HepG2 (cell line): ENCODE results near the gene KRI1. TPM values are rescaled to one million over a fixed set of nuclear protein-coding genes. Genes with fewer than 3 reads are reported as not detected.

Experiments
- CREM ChIP-seq, 2 experiments: sonication (generic) in 1 of 2; formaldehyde crosslinking in 1 of 2; IDR thresholded peaks; 2 replicates each; pipeline versions ENCODE4 v1.4.0 to v1.6.1; 2016 to 2020; ENCODE audit warnings: antibody characterized with exemption in 1 of 2, mild to moderate bottlenecking in 1 of 2, missing genetic modification reagents in 1 of 2
- NFRKB ChIP-seq: fragments of 450-650 bp; IDR thresholded peaks from 2 replicates; pipeline ENCODE4 v1.6.1; 2017
- PAWR ChIP-seq: sonication (generic); formaldehyde crosslinking; IDR thresholded peaks from 2 replicates; pipeline ENCODE4 v1.4.0; 2020; ENCODE audit warnings: missing genetic modification reagents, mild to moderate bottlenecking, borderline replicate concordance
- TBP ChIP-seq: sonication (generic); formaldehyde crosslinking; IDR thresholded peaks from 2 replicates; pipeline ENCODE4 v1.5.0; 2020; ENCODE audit warnings: missing genetic modification reagents
- THAP11 ChIP-seq: IDR thresholded peaks from 2 replicates; pipeline ENCODE4 v1.6.1; 2016; ENCODE audit warnings: missing biosample characterization, missing genetic modification reagents
- TOE1 ChIP-seq: sonication (generic); formaldehyde crosslinking; IDR thresholded peaks from 2 replicates; pipeline ENCODE4 v1.4.0; 2020; ENCODE audit warnings: mild to moderate bottlenecking, missing genetic modification reagents
- ZNF589 ChIP-seq: sonication (generic); formaldehyde crosslinking; conservative IDR thresholded peaks from 2 replicates; pipeline ENCODE4 v1.8.0; 2022; ENCODE audit warnings: mild to moderate bottlenecking, moderate library complexity, missing genetic modification reagents
- ZNF674 ChIP-seq: sonication (generic); formaldehyde crosslinking; IDR thresholded peaks from 2 replicates; pipeline ENCODE4 v1.5.0; 2020; ENCODE audit warnings: low read depth, mild to moderate bottlenecking, missing genetic modification reagents
- polyA plus RNA-seq, 8 experiments: library from polyadenylated mRNA; depleted of rRNA in 3 of 8; stranded (reverse) in 7 of 8; unstranded in 1 of 8; fragments of >200 nt; fragmentation: Illumina TruSeq in 4 of 8; extraction: Trizol in 4 of 8; gene quantifications; 2 replicates each; pipeline versions ENCODE4 v1.2.1 to v1.2.3, GENCODE V29; 2011 to 2016; ENCODE audit warnings: low read depth in 4 of 8, missing spikeins in 1 of 8, mixed read lengths in 1 of 8; ENCODE audit not compliant: insufficient read depth in 1 of 8
- total RNA-seq, 5 experiments: library from RNA; depleted of rRNA; stranded (reverse); fragments of >200 nt; fragmentation: Illumina TruSeq; extraction: Trizol; gene quantifications; 2 replicates each; pipeline ENCODE4 v1.2.3, GENCODE V29; 2016; ENCODE audit warnings: low read depth in 1 of 5
- TF ChIP-seq, protein P1 (sequence below): sonication (generic); formaldehyde crosslinking; IDR thresholded peaks from 2 replicates; pipeline ENCODE4 v1.4.0; 2020; ENCODE audit warnings: mild to moderate bottlenecking, missing genetic modification reagents
- TF ChIP-seq, protein P2 (sequence below): IDR thresholded peaks from 2 replicates; pipeline ENCODE4 v1.6.1; 2016; ENCODE audit warnings: low read depth, control low read depth

Gene KRI1
- total and polyA plus RNA-seq, 2 of the 13 experiments (the other 11 are each of a cell fraction or from before 2014, with no cell fraction given), result 9.1 to 11.7 TPM

DNA sequence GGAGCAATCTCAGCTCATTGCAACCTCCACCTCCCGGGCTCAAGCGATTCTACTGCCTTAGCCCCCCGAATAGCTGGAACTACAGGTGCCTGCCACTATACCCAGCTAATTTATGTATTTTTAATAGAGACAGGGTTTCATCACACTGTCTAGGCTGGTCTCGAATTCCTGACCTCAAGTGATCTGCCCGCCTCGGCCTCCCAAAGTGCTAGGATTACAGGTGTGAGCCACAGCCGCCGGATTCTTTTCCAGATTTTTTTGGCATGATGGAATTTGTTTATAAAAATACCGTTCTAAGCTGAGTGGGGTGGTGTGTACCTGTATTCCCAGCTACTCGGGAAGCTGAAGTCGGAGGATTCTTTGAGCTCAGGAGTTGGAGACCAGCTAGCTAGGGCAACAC is 28.1 kb downstream of the KRI1 start (continued):
- TF ChIP-seq ZNF589 (CRISPR knock-in tag) (no peak), TBP (CRISPR knock-in tag) (no peak), ZNF674 (no peak), THAP11 (CRISPR knock-in tag) (no peak), TOE1 (CRISPR knock-in tag) (no peak), NFRKB (no peak), PAWR (CRISPR knock-in tag) (no peak), CREM (IDR thresholded peaks at IDR 0.05) (no peak), CREM (CRISPR knock-in tag; IDR thresholded peaks at IDR 0.05) (no peak)
- TF ChIP-seq, protein P1, sequence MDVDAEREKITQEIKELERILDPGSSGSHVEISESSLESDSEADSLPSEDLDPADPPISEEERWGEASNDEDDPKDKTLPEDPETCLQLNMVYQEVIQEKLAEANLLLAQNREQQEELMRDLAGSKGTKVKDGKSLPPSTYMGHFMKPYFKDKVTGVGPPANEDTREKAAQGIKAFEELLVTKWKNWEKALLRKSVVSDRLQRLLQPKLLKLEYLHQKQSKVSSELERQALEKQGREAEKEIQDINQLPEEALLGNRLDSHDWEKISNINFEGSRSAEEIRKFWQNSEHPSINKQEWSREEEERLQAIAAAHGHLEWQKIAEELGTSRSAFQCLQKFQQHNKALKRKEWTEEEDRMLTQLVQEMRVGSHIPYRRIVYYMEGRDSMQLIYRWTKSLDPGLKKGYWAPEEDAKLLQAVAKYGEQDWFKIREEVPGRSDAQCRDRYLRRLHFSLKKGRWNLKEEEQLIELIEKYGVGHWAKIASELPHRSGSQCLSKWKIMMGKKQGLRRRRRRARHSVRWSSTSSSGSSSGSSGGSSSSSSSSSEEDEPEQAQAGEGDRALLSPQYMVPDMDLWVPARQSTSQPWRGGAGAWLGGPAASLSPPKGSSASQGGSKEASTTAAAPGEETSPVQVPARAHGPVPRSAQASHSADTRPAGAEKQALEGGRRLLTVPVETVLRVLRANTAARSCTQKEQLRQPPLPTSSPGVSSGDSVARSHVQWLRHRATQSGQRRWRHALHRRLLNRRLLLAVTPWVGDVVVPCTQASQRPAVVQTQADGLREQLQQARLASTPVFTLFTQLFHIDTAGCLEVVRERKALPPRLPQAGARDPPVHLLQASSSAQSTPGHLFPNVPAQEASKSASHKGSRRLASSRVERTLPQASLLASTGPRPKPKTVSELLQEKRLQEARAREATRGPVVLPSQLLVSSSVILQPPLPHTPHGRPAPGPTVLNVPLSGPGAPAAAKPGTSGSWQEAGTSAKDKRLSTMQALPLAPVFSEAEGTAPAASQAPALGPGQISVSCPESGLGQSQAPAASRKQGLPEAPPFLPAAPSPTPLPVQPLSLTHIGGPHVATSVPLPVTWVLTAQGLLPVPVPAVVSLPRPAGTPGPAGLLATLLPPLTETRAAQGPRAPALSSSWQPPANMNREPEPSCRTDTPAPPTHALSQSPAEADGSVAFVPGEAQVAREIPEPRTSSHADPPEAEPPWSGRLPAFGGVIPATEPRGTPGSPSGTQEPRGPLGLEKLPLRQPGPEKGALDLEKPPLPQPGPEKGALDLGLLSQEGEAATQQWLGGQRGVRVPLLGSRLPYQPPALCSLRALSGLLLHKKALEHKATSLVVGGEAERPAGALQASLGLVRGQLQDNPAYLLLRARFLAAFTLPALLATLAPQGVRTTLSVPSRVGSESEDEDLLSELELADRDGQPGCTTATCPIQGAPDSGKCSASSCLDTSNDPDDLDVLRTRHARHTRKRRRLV (CRISPR knock-in tag), result no peak
- TF ChIP-seq, protein P2, sequence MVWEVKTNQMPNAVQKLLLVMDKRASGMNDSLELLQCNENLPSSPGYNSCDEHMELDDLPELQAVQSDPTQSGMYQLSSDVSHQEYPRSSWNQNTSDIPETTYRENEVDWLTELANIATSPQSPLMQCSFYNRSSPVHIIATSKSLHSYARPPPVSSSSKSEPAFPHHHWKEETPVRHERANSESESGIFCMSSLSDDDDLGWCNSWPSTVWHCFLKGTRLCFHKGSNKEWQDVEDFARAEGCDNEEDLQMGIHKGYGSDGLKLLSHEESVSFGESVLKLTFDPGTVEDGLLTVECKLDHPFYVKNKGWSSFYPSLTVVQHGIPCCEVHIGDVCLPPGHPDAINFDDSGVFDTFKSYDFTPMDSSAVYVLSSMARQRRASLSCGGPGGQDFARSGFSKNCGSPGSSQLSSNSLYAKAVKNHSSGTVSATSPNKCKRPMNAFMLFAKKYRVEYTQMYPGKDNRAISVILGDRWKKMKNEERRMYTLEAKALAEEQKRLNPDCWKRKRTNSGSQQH (CRISPR knock-in tag), result no peak
